NCI-H748 treated with DMSO at 0.1 percent for 48 hours (cell line): Measurements from ENCODE around the gene YY1AP1.
"Not testable (repeated sequence)": the region's sequence is repeated elsewhere in the genome, so short reads cannot be mapped to it uniquely, and the experiment has no call there.

ENCODE experiments used
- DNase-seq: peaks from one replicate; lab custom pipeline; 2025; lab: John Stamatoyannopoulos, UW

YY1AP1 gene

GRCh38 chr1:155688324-155689080 is at the start of gene YY1AP1:
Gene YY1AP1 (minus strand): TSS chr1:155688774. CDS start chr1:155680436, 8,338 bp downstream.
- DNase-seq: peak; percentile 67

GRCh38 chr1:155729031-155729898 is 40.7 kb upstream of the YY1AP1 start:
- peak; percentile 31 for DNase-seq

- DNase-seq: no peak
These were observed 36.6 kb upstream of the YY1AP1 start for GRCh38 chr1:155725142-155725541.

- DNase-seq: no peak
These were observed 31.1 kb upstream of the YY1AP1 start for GRCh38 chr1:155719703-155720102.

- not testable (repeated sequence) for DNase-seq
These were observed 30.0 kb upstream of the YY1AP1 start for GRCh38 chr1:155718524-155719115.

GRCh38 chr1:155717041-155717440 is 28.5 kb upstream of the YY1AP1 start:
- DNase-seq: no peak

GRCh38 chr1:155715777-155716176 is 27.2 kb upstream of the YY1AP1 start:
- no peak for DNase-seq

- DNase-seq: not testable (repeated sequence)
These were observed 26.5 kb upstream of the YY1AP1 start for GRCh38 chr1:155715056-155715455.

- DNase-seq: no peak
These were observed 24.5 kb upstream of the YY1AP1 start for GRCh38 chr1:155713075-155713474.

- not testable (repeated sequence) for DNase-seq
These were observed 24.1 kb upstream of the YY1AP1 start for GRCh38 chr1:155712636-155713035.

- DNase-seq: not testable (repeated sequence)
These were observed 22.9 kb upstream of the YY1AP1 start for GRCh38 chr1:155711457-155711856.

- no peak for DNase-seq
These were observed 20.8 kb upstream of the YY1AP1 start for GRCh38 chr1:155709391-155709790.

GRCh38 chr1:155706139-155706538 is 17.6 kb upstream of the YY1AP1 start:
- no peak for DNase-seq

GRCh38 chr1:155704414-155704813 is 15.8 kb upstream of the YY1AP1 start:
- DNase-seq: not testable (repeated sequence)

- no peak for DNase-seq
These were observed 14.6 kb upstream of the YY1AP1 start for GRCh38 chr1:155703216-155703615.

- DNase-seq: not testable (repeated sequence)
These were observed 13.1 kb upstream of the YY1AP1 start for GRCh38 chr1:155701675-155702074.

GRCh38 chr1:155699062-155699461 is 10.5 kb upstream of the YY1AP1 start:
- DNase-seq: not testable (repeated sequence)

GRCh38 chr1:155698382-155699038 is 9.9 kb upstream of the YY1AP1 start:
- no peak for DNase-seq

GRCh38 chr1:155697616-155698015 is 9.0 kb upstream of the YY1AP1 start:
- not testable (repeated sequence) for DNase-seq

GRCh38 chr1:155697046-155697445 is 8.5 kb upstream of the YY1AP1 start:
- DNase-seq: no peak

GRCh38 chr1:155696524-155696923 is 8.0 kb upstream of the YY1AP1 start:
- DNase-seq: no peak

GRCh38 chr1:155695608-155696007 is 7.0 kb upstream of the YY1AP1 start:
- no peak for DNase-seq
